Umbilical cord (tissue), 2 donors: ENCODE measurements around the gene CDKAL1. TPM values are rescaled to one million over a fixed set of nuclear protein-coding genes. Genes with fewer than 3 reads are reported as not detected.

ENCODE experiments used
- DNase-seq: peaks from one replicate; pipeline ENCODE4 v3.0.0-alpha.2; 2015; ENCODE audit warnings: low spot score
- total RNA-seq: library from RNA; depleted of rRNA; stranded (reverse); fragments of >200 nt; gene quantifications from one replicate; pipeline ENCODE4 v1.2.3, GENCODE V29; 2014; ENCODE audit warnings: low replicate concordance; ENCODE audit not compliant: insufficient read depth

Gene CDKAL1
- total RNA-seq, 1 donor from 2014 or later: 24.6 TPM

GRCh38 chr6:20554326-20554725, 20.1 kb downstream of the CDKAL1 start:
- DNase-seq: no peak

GRCh38 chr6:20554817-20555216, 20.6 kb downstream of the CDKAL1 start:
- DNase-seq: no peak

- DNase-seq: no peak
These were observed 25.8 kb downstream of the CDKAL1 start for GRCh38 chr6:20559924-20560551.

- DNase-seq: no peak
These were observed 29.1 kb downstream of the CDKAL1 start for GRCh38 chr6:20563377-20563776.

GRCh38 chr6:20564269-20564668, 30.0 kb downstream of the CDKAL1 start:
- DNase-seq: peak; percentile 28

- no peak for DNase-seq
These were observed 30.5 kb downstream of the CDKAL1 start for GRCh38 chr6:20564777-20565176.

- DNase-seq: no peak
These were observed 31.1 kb downstream of the CDKAL1 start for GRCh38 chr6:20565342-20565741.

GRCh38 chr6:20566109-20566508, 31.9 kb downstream of the CDKAL1 start:
- DNase-seq: no peak

GRCh38 chr6:20569000-20569610, 34.8 kb downstream of the CDKAL1 start:
- no peak for DNase-seq

- no peak for DNase-seq
These were observed 37.0 kb downstream of the CDKAL1 start for GRCh38 chr6:20571261-20571660.

- no peak for DNase-seq
These were observed 38.0 kb downstream of the CDKAL1 start for GRCh38 chr6:20572288-20572687.

- DNase-seq: no peak
These were observed 38.7 kb downstream of the CDKAL1 start for GRCh38 chr6:20572940-20573339.

- DNase-seq: no peak
These were observed 40.1 kb downstream of the CDKAL1 start for GRCh38 chr6:20574355-20574754.

GRCh38 chr6:20575125-20575524, 40.9 kb downstream of the CDKAL1 start:
- no peak for DNase-seq

- no peak for DNase-seq
These were observed 41.6 kb downstream of the CDKAL1 start for GRCh38 chr6:20575704-20576451.

GRCh38 chr6:20577173-20577688, 43.0 kb downstream of the CDKAL1 start:
- no peak for DNase-seq

- no peak for DNase-seq
These were observed 46.8 kb downstream of the CDKAL1 start for GRCh38 chr6:20581070-20581469.

- DNase-seq: no peak
These were observed 48.6 kb downstream of the CDKAL1 start for GRCh38 chr6:20582586-20583443.

- DNase-seq: peak; percentile 14
These were observed 49.2 kb downstream of the CDKAL1 start for GRCh38 chr6:20583444-20583800.

GRCh38 chr6:20584100-20584731, 50.0 kb downstream of the CDKAL1 start:
- no peak for DNase-seq

GRCh38 chr6:20589266-20589665, 55.0 kb downstream of the CDKAL1 start:
- DNase-seq: no peak
